Sigmoid colon (tissue), 7 donors: ENCODE data around the gene GABBR2. TPM values are rescaled to one million over a fixed set of nuclear protein-coding genes. Genes with fewer than 3 reads are reported as not detected.

ENCODE experiments used
- DNase-seq: peaks from one replicate; pipeline ENCODE4 v3.0.0-alpha.2; 2019
- H3K27ac ChIP-seq, 4 donors: fragments of 200-600 bp; sonication (generic); one replicate each; pipeline ENCODE4 v1.5.1; 2016 to 2019; ENCODE audit warnings: mild to moderate bottlenecking in 1 of 4
- H3K27me3 ChIP-seq, 3 donors: fragments of 200-600 bp; sonication (generic); one replicate each; pipeline ENCODE4 v1.5.1; 2019; ENCODE audit warnings: mild to moderate bottlenecking in 1 of 3
- H3K36me3 ChIP-seq, 4 donors: fragments of 200-600 bp; sonication (generic); one replicate each; pipeline ENCODE4 v1.5.1; 2016 to 2019
- H3K4me1 ChIP-seq, 4 donors: fragments of 200-600 bp; sonication (generic); one replicate each; pipeline ENCODE4 v1.5.1; 2017 to 2019
- H3K4me3 ChIP-seq, 4 donors: fragments of 200-600 bp; sonication (generic); one replicate each; pipeline ENCODE4 v1.5.1; 2017 to 2019; ENCODE audit warnings: mild to moderate bottlenecking in 2 of 4, moderate library complexity in 1 of 4
- H3K9me3 ChIP-seq, 4 donors: fragments of 200-600 bp in 3 of 4; sonication (generic) in 3 of 4; one replicate each; pipeline versions ENCODE4 v1.5.1 to v1.6.1; 2013 to 2019
- CTCF ChIP-seq, 4 experiments: fragments of 450-650 bp in 3 of 4; fragments of 200-600 bp in 1 of 4; IDR thresholded peaks; one replicate each; pipeline ENCODE4 v1.5.1; 2016 to 2019; ENCODE audit warnings: antibody characterized with exemption in 4 of 4, mild to moderate bottlenecking in 3 of 4, moderate library complexity in 2 of 4
- EP300 ChIP-seq, 4 donors: sonication (generic); formaldehyde crosslinking; IDR thresholded peaks; one replicate each; pipeline ENCODE4 v1.6.1; 2017; ENCODE audit warnings: antibody characterized with exemption in 4 of 4
- POLR2A ChIP-seq, 2 donors: fragments of 450-650 bp; IDR thresholded peaks; one replicate each; pipeline ENCODE4 v1.6.1; 2016; ENCODE audit warnings: antibody characterized with exemption in 2 of 2, mild to moderate bottlenecking in 2 of 2, moderate library complexity in 2 of 2
- POLR2AphosphoS5 ChIP-seq, 4 donors: sonication (generic); formaldehyde crosslinking; IDR thresholded peaks; one replicate each; pipeline ENCODE4 v1.6.1; 2017; ENCODE audit warnings: antibody characterized with exemption in 4 of 4
- WGBS, 2 donors: extraction: QIAGEN DNeasy Blood & Tissue Kit; methylation state at CpG; one replicate each; pipeline ENCODE4 v1.1.7; 2013; 5-methylcytosine and 5-hydroxymethylcytosine counted together
- intact Hi-C: fragments of 100-400 bp; cut with DNase I; formaldehyde crosslinking; loops from one replicate; pipeline ENCODE4 v1.15.1; 2023
- polyA plus RNA-seq, 3 donors: library from polyadenylated mRNA; stranded (reverse); fragments of 200-250 nt; gene quantifications; one replicate each; pipeline ENCODE4 v1.2.3, GENCODE V29; 2013
- total RNA-seq, 4 donors: library from RNA; depleted of rRNA; stranded (reverse); fragments of >200 nt; gene quantifications; one replicate each; pipeline ENCODE4 v1.1.0, GENCODE V29; 2016
- donor health status: healthy with polysubstance abuse.
- donor health status: Bipolar disorder and iron deficiency.
- donor health status: healthy.

The GABBR2 gene
- total and polyA plus RNA-seq, 7 donors, result under 0.01 to 0.04 (median under 0.01) TPM; not detected in 4

GRCh38 chr9:98419260-98419603 is 289.5 kb downstream of the GABBR2 start:
- TF ChIP-seq EP300 (IDR thresholded peaks at IDR 0.05) (no peak), CTCF (IDR thresholded peaks at IDR 0.05) (no peak), POLR2AphosphoS5 (IDR thresholded peaks at IDR 0.05) (no peak), POLR2A (IDR thresholded peaks at IDR 0.05) (no peak)
- no peaks in the 10 kb centered on the region for H3K4me1 ChIP-seq
- no peak overlapping the region for H3K4me3 ChIP-seq
- no peaks in the 10 kb centered on the region for H3K36me3 ChIP-seq
- 75 to 82% methylated on average over 5 of the region's 5 CpGs for WGBS, 2 donors
- H3K27ac ChIP-seq, result no peak overlapping the region
- DNase-seq, result no peak
- no peaks in the 10 kb centered on the region for H3K27me3 ChIP-seq
- H3K9me3 ChIP-seq, result no peaks in the 10 kb centered on the region
- intact Hi-C loops, result no loop called here

- Histone ChIP-seq H3K27ac (no peak overlapping the region), H3K36me3 (no peaks in the 10 kb centered on the region), H3K4me1 (no peaks in the 10 kb centered on the region), H3K27me3 (no peaks in the 10 kb centered on the region), H3K4me3 (no peak overlapping the region), H3K9me3 (no peaks in the 10 kb centered on the region)
- TF ChIP-seq EP300 (IDR thresholded peaks at IDR 0.05) (no peak), POLR2AphosphoS5 (IDR thresholded peaks at IDR 0.05) (no peak), CTCF (IDR thresholded peaks at IDR 0.05) (no peak), POLR2A (IDR thresholded peaks at IDR 0.05) (no peak)
- WGBS, 2 donors, result 86 to 87% methylated on average over 8 of the region's 8 CpGs
- DNase-seq, result no peak
- intact Hi-C loops, result no loop called here
These were observed 290.0 kb downstream of the GABBR2 start for GRCh38 chr9:98418578-98419259.

- WGBS, 2 donors, result 69 to 73% methylated on average over 10 of the region's 10 CpGs
- intact Hi-C loops, result no loop called here
These were observed 292.2 kb downstream of the GABBR2 start for GRCh38 chr9:98416294-98417248.

GRCh38 chr9:98415782-98416181 is 293.0 kb downstream of the GABBR2 start:
- Histone ChIP-seq H3K4me1 (no peaks in the 10 kb centered on the region), H3K4me3 (no peak overlapping the region), H3K27me3 (no peaks in the 10 kb centered on the region), H3K36me3 (no peaks in the 10 kb centered on the region), H3K27ac (no peak overlapping the region), H3K9me3 (no peaks in the 10 kb centered on the region)
- no peak for DNase-seq
- 24 to 66% methylated on average over 4 of the region's 4 CpGs for WGBS, 2 donors
- TF ChIP-seq POLR2AphosphoS5 (IDR thresholded peaks at IDR 0.05) (no peak), POLR2A (IDR thresholded peaks at IDR 0.05) (no peak), EP300 (IDR thresholded peaks at IDR 0.05) (no peak), CTCF (IDR thresholded peaks at IDR 0.05) (no peak)
- intact Hi-C loops, result no loop called here

More at GRCh38 chr9:98416294-98417248, 292.2 kb downstream of the GABBR2 start:
- H3K27ac ChIP-seq, result no peak overlapping the region
- H3K4me3 ChIP-seq, result no peak overlapping the region
- no peaks in the 10 kb centered on the region for H3K27me3 ChIP-seq
- H3K9me3 ChIP-seq, result no peaks in the 10 kb centered on the region
- no peak for TF ChIP-seq POLR2A (IDR thresholded peaks at IDR 0.05)
- no peak for TF ChIP-seq POLR2AphosphoS5 (IDR thresholded peaks at IDR 0.05)
- no peak for TF ChIP-seq EP300 (IDR thresholded peaks at IDR 0.05)
- TF ChIP-seq CTCF (IDR thresholded peaks at IDR 0.05), result no peak
- no peak for DNase-seq
- H3K4me1 ChIP-seq, result no peaks in the 10 kb centered on the region
- no peaks in the 10 kb centered on the region for H3K36me3 ChIP-seq
